GM18505 (cell line): ENCODE results near the gene CBFA2T2.

Source experiments
- ATAC-seq: cut with Tn5 transposase; IDR thresholded peaks from one replicate; pipeline ENCODE4 v1.9.1; 2021; ENCODE audit not compliant: unreplicated experiment
- POLR2A ChIP-seq: IDR thresholded peaks from 4 replicates; pipeline ENCODE4 v1.6.1; 2011; ENCODE audit warnings: borderline replicate concordance; ENCODE audit not compliant: insufficient read depth, insufficient read length; ENCODE audit errors: extremely low read depth

The CBFA2T2 gene

GRCh38 chr20:33677991-33678702, 188.3 kb downstream of the CBFA2T2 start:
- ATAC-seq, result no peak
- TF ChIP-seq POLR2A, result no peak

GRCh38 chr20:33679758-33680485, 190.0 kb downstream of the CBFA2T2 start:
- peak; percentile 16 for TF ChIP-seq POLR2A
- peak; percentile 57 for ATAC-seq

- TF ChIP-seq POLR2A, result no peak
- ATAC-seq, result no peak
Observed at GRCh38 chr20:33680686-33681085, 190.8 kb downstream of the CBFA2T2 start.

- no peak for ATAC-seq
- TF ChIP-seq POLR2A, result no peak
Observed at GRCh38 chr20:33681288-33681687, 191.4 kb downstream of the CBFA2T2 start.

GRCh38 chr20:33681728-33682353, 191.9 kb downstream of the CBFA2T2 start:
- ATAC-seq, result no peak
- no peak for TF ChIP-seq POLR2A

- ATAC-seq, result no peak
- TF ChIP-seq POLR2A, result no peak
Observed at GRCh38 chr20:33684533-33685327, 194.8 kb downstream of the CBFA2T2 start.

- ATAC-seq, result peak; percentile 31
- TF ChIP-seq POLR2A, result peak; percentile 58
Observed at GRCh38 chr20:33685328-33686099, 195.6 kb downstream of the CBFA2T2 start.

- peak; percentile 76 for ATAC-seq
- TF ChIP-seq POLR2A, result peak; percentile 43
Observed at GRCh38 chr20:33686100-33686983, 196.4 kb downstream of the CBFA2T2 start, which contains the start of gene E2F1. E2F1 (minus strand) TSS chr20:33686385; CDS start chr20:33686264, 121 bp downstream.

GRCh38 chr20:33686984-33687366, 197.1 kb downstream of the CBFA2T2 start:
- no peak for TF ChIP-seq POLR2A
- no peak for ATAC-seq

GRCh38 chr20:33687370-33687915, 197.5 kb downstream of the CBFA2T2 start:
- TF ChIP-seq POLR2A, result no peak
- no peak for ATAC-seq

GRCh38 chr20:33687993-33688937, 198.4 kb downstream of the CBFA2T2 start:
- ATAC-seq, result no peak
- no peak for TF ChIP-seq POLR2A

- TF ChIP-seq POLR2A, result no peak
- ATAC-seq, result no peak
Observed at GRCh38 chr20:33688938-33689424, 199.1 kb downstream of the CBFA2T2 start.
